Urinary bladder (tissue), 4 donors: ENCODE data around the gene HAUS5. TPM values are rescaled to one million over a fixed set of nuclear protein-coding genes. Genes with fewer than 3 reads are reported as not detected.
"Not testable (repeated sequence)": the region's sequence is repeated elsewhere in the genome, so short reads cannot be mapped to it uniquely, and the experiment has no call there.

Experiments
- DNase-seq: peaks from one replicate; pipeline ENCODE4 v3.0.0-alpha.2; 2015; ENCODE audit errors: extremely low spot score
- H3K27ac ChIP-seq: one replicate; pipeline ENCODE4 v1.5.1; 2013; ENCODE audit warnings: low read depth, mild to moderate bottlenecking, moderate library complexity
- H3K36me3 ChIP-seq: one replicate; pipeline ENCODE4 v1.6.1; 2013; ENCODE audit warnings: mild to moderate bottlenecking, moderate library complexity; ENCODE audit not compliant: insufficient read depth
- H3K4me1 ChIP-seq: one replicate; pipeline ENCODE4 v1.6.1; 2013; ENCODE audit warnings: mild to moderate bottlenecking, moderate library complexity; ENCODE audit not compliant: insufficient read depth
- H3K4me3 ChIP-seq: one replicate; pipeline ENCODE4 v1.5.1; 2013; ENCODE audit warnings: low read depth, low read length
- WGBS: extraction: QIAGEN DNeasy Blood & Tissue Kit; methylation state at CpG from one replicate; pipeline ENCODE4 v1.1.7; 2013; 5-methylcytosine and 5-hydroxymethylcytosine counted together
- polyA plus RNA-seq: library from polyadenylated mRNA; stranded (reverse); fragments of 200-250 nt; gene quantifications from one replicate; pipeline ENCODE4 v1.2.3, GENCODE V29; 2013
- total RNA-seq: library from RNA; depleted of rRNA; stranded (reverse); fragments of >200 nt; gene quantifications from one replicate; pipeline ENCODE4 v1.2.3, GENCODE V29; 2014
- donor health status: healthy with polysubstance abuse.
- donor health status: healthy.

HAUS5 gene
- total and polyA plus RNA-seq, 2 donors = 6.3 to 8.8 TPM

- 12% methylated on average over 28 of the region's 28 CpGs for WGBS
- no peaks in the 10 kb centered on the region for H3K4me1 ChIP-seq
- H3K4me3 ChIP-seq = no peak within 1 kb of the TSS
- no peak within 1 kb of the TSS for H3K27ac ChIP-seq
- DNase-seq = no peak
- H3K36me3 ChIP-seq = no peaks in the 10 kb centered on the region
These were observed 29.1 kb downstream of the HAUS5 start, which contains the start of gene ETV2 for GRCh38 chr19:35641515-35642151. TSS of gene ETV2 (plus strand) at chr19:35641745. CDS start at chr19:35642461, 716 bp downstream.

DNA sequence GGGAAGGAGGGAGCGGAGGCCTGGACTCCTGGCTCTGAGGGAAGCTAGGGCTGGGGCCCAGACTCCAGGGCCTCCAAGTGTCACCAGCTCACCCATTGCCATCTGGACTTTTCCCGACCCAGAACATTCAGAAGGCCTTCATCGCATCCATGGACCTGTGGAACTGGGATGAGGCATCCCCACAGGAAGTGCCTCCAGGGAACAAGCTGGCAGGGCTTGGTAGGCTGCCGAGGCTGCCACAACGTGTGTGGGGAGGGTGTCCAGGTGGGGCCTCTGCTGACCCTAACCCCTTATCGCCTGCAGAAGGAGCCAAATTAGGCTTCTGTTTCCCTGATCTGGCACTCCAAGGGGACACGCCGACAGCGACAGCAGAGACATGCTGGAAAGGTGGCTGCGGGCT lies 29.8 kb downstream of the HAUS5 start:
- no peak for DNase-seq
- H3K27ac ChIP-seq = no peak overlapping the region
- H3K4me1 ChIP-seq = no peaks in the 10 kb centered on the region
- no peak overlapping the region for H3K4me3 ChIP-seq
- 76% methylated on average over 10 of the region's 10 CpGs for WGBS
- H3K36me3 ChIP-seq = no peaks in the 10 kb centered on the region

- Histone ChIP-seq H3K4me3 (peak overlapping the region; percentile 54), H3K36me3 (no peaks in the 10 kb centered on the region), H3K4me1 (no peaks in the 10 kb centered on the region), H3K27ac (peak overlapping the region; percentile 41)
- no peak for DNase-seq
- 32% methylated on average over 15 of the region's 15 CpGs for WGBS
These were observed 30.3 kb downstream of the HAUS5 start for GRCh38 chr19:35642798-35643254.

DNA sequence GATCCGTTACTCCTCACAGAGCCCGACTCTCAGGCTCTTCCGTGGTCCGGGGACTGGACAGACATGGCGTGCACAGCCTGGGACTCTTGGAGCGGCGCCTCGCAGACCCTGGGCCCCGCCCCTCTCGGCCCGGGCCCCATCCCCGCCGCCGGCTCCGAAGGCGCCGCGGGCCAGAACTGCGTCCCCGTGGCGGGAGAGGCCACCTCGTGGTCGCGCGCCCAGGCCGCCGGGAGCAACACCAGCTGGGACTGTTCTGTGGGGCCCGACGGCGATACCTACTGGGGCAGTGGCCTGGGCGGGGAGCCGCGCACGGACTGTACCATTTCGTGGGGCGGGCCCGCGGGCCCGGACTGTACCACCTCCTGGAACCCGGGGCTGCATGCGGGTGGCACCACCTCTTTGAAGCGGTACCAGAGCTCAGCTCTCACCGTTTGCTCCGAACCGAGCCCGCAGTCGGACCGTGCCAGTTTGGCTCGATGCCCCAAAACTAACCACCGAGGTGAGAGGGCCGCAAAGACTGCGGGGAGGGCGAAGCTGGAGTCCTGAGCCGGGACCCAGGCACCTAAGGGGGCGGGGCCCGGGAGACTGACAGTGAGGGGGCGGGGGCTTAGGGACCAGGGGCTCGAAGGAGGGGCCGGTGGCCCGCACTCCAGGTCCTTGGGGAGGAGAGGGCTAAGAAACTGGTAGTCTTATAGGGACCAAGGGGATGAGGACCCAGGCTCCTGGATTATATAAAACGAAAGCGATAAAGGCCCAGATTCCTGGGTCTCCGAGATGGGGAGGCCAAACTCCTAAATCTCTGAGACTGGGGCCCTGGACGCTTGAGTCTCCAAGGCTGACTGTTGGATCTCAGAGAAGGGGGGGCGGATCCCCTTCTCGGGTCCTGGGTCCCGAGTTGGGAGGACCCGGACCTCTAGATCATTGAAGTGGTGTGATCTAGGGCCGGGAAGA lies 31.0 kb downstream of the HAUS5 start:
- H3K36me3 ChIP-seq = no peaks in the 10 kb centered on the region
- H3K4me3 ChIP-seq = peak overlapping the region; percentile 54
- peak overlapping the region; percentile 48 for H3K27ac ChIP-seq
- WGBS = 1% methylated on average over 69 of the region's 69 CpGs
- no peaks in the 10 kb centered on the region for H3K4me1 ChIP-seq
- DNase-seq = peak; percentile 65

DNA sequence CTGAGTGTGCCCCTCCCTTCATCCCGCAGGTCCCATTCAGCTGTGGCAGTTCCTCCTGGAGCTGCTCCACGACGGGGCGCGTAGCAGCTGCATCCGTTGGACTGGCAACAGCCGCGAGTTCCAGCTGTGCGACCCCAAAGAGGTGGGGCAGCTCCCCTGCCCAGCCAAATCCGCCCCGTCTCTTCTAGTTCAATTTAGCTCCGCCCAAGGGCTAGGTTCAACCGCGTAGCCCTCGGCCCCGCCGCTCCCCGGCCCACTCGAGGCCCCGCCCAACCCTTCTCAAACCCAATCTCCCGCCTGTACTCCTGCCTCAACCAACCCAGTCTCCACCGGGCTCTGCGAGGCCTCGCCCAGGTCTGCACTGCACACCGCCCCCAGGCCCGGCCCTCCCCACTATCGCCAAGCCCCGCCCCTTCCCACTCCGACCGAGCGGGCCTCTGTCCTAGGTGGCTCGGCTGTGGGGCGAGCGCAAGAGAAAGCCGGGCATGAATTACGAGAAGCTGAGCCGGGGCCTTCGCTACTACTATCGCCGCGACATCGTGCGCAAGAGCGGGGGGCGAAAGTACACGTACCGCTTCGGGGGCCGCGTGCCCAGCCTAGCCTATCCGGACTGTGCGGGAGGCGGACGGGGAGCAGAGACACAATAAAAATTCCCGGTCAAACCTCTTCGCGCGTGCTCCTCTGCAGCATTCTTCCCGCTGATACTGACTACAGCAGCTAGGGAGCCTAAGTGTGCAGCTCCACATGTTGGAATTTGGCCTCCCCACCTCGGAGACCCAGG lies 31.9 kb downstream of the HAUS5 start:
- H3K4me3 ChIP-seq = peak overlapping the region; percentile 54
- H3K4me1 ChIP-seq = no peaks in the 10 kb centered on the region
- H3K27ac ChIP-seq = peak overlapping the region; percentile 76
- under 1% methylated on average over 60 of the region's 60 CpGs for WGBS
- no peaks in the 10 kb centered on the region for H3K36me3 ChIP-seq
- peak; percentile 82 for DNase-seq

DNA sequence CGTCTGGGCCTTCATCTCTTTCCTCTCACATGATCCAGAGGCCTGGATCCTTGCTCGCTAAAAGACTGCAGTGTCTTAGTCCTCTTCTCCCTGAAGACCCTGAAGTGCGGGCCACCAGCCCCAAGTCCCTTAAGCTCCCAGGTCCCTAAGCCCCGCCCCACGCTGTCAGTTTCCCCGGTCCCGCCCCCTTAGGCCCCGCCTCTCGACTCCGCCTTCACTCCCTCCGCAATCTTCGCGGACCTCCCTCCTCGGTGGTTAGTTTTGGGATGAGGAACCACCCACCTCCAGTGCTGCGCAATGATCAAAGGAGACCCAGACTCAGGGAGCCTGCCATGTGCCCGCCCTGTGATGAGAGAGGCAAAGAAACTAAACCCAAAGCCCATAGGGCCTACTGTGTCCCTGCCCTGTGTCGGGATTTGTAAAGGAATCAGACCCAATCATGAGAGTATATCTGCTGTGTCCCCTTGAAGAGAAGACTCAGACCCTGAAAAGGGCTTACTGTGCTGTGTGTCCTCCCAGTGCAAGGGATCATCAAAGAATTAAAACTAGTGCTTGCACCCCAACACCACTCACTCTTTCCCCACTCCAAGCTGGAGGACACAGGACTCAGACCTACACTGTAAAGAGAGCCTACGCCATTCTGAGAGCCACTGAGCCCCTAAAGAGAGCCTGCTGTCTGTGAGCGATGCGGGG lies 32.6 kb downstream of the HAUS5 start:
- H3K4me1 ChIP-seq = no peaks in the 10 kb centered on the region
- H3K27ac ChIP-seq = no peak overlapping the region
- WGBS = 15% methylated on average over 20 of the region's 20 CpGs
- no peak for DNase-seq
- H3K36me3 ChIP-seq = no peaks in the 10 kb centered on the region
- peak overlapping the region; percentile 54 for H3K4me3 ChIP-seq

- WGBS = 78% methylated on average over 7 of the region's 7 CpGs
- H3K4me1 ChIP-seq = no peaks in the 10 kb centered on the region
- DNase-seq = no peak
- no peak overlapping the region for H3K27ac ChIP-seq
- H3K4me3 ChIP-seq = no peak overlapping the region
- H3K36me3 ChIP-seq = no peaks in the 10 kb centered on the region
These were observed 33.4 kb downstream of the HAUS5 start for GRCh38 chr19:35645680-35646511.

- Histone ChIP-seq H3K27ac (peak within 1 kb of the TSS; percentile 84), H3K36me3 (no peaks in the 10 kb centered on the region), H3K4me1 (no peaks in the 10 kb centered on the region), H3K4me3 (peak within 1 kb of the TSS; percentile 86)
- peak; percentile 94 for DNase-seq
- under 1% methylated on average over 46 of the region's 46 CpGs for WGBS
These were observed 35.8 kb downstream of the HAUS5 start, which contains the start of gene COX6B1 for GRCh38 chr19:35648017-35648961. TSS of gene COX6B1 (plus strand) at chr19:35648323. CDS start at chr19:35651244, 2,921 bp downstream.

DNA sequence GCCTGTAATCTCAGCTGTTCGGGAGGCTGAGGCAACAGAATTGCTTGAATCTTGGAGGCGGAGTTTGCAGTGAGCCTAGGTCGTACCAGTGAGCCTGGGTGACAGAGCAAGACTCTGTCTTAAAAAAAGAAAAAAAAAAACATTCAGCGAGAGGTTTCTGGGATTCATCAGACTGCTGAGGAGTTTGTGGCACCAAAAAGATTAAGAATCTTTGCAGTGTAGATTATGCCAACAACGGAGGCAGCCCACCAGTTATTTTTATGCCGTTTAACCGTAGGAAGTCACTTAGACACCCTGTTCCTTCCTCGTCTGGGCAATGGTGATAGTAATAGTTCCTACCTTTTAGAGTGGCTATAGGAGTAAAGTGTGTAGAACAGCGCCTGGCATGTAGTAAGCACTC lies 38.0 kb downstream of the HAUS5 start:
- no peak for DNase-seq
- WGBS = 76% methylated on average over 9 of the region's 9 CpGs
- peaks cover 2% of the 10 kb centered on the region for H3K36me3 ChIP-seq
- no peak overlapping the region for H3K27ac ChIP-seq
- H3K4me3 ChIP-seq = no peak overlapping the region
- no peaks in the 10 kb centered on the region for H3K4me1 ChIP-seq

DNA sequence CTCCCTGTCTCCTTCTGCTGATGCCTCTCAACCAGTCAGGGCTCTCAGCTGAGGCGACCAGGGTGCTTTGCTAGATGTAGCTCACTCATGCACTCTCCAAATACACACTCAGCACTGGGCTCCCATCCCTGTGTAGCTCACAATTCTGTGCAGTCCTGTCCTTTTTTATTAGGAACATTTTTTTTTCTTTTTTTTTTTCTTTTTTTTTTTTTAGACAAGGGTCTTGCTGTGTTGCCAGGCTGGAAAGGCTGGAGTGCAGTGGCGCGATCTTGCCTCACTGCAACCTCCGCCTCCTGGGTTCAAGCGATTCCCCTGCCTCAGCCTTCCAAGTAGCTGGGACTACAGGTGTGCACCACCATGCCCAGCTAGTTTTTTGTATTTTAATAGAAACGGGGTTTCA lies 42.3 kb downstream of the HAUS5 start:
- not testable (repeated sequence) for H3K36me3 ChIP-seq
- 98% methylated on average over 6 of the region's 6 CpGs for WGBS

GRCh38 chr19:35655600-35655999 lies 43.1 kb downstream of the HAUS5 start:
- Histone ChIP-seq H3K4me1 (no peaks in the 10 kb centered on the region), H3K27ac (no peak overlapping the region), H3K4me3 (no peak overlapping the region), H3K36me3 (peaks cover 6% of the 10 kb centered on the region)
- no peak for DNase-seq
- WGBS = 94% methylated on average over 4 of the region's 4 CpGs

More for the DNA sequence above, 42.3 kb downstream of the HAUS5 start:
- not testable (repeated sequence) for H3K27ac ChIP-seq, H3K4me3 ChIP-seq, H3K4me1 ChIP-seq, DNase-seq
